ENCODE results near the gene IFIT1. TPM values are rescaled to one million over a fixed set of nuclear protein-coding genes. Genes with fewer than 3 reads are reported as not detected.

Gene IFIT1
- polyA plus RNA-seq, 1 donor from 2014 or later = not detected

DNA sequence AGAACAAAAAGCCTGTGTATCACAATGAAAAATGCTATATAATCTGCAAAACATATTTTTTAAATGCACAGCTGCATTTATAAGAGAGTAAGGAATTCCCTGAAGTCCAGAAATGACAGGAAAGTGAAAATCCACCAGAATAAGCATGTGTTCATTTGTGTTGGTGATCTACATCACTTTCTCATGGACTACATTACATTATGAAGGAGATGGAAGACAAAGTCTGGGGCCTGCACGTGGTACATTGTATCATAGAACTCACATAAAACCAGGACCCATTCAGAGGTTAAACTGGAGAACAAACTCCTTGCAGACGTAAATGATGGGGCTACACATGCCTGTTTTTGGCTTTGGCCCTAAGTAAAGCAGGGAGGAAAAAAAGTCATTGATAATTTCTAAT lies 48.3 kb upstream of the IFIT1 start:
- H3K36me3 ChIP-seq (ENCODE audit: insufficient read depth, low read length) = no peaks in the 10 kb centered on the region
- H3K9me2 ChIP-seq (ENCODE audit: insufficient read depth, low read length) = no peaks in the 10 kb centered on the region
- H3K4me2 ChIP-seq (ENCODE audit: low read length) = peak overlapping the region; percentile 71
- H3K27ac ChIP-seq (ENCODE audit: low read length) = no peak overlapping the region
- no peak overlapping the region for H3K9ac ChIP-seq (ENCODE audit: low read length)
- TF ChIP-seq MXI1 (conservative IDR thresholded peaks at IDR 0.05; ENCODE audit: poor library complexity, severe bottlenecking) (no peak), CTCF (IDR thresholded peaks at IDR 0.05; ENCODE audit: poor library complexity, severe bottlenecking) (no peak), REST (IDR thresholded peaks at IDR 0.05; ENCODE audit: borderline replicate concordance) (no peak), EZH2 (IDR thresholded peaks at IDR 0.05; ENCODE audit: borderline replicate concordance, insufficient read depth, low read length, poor library complexity, severe bottlenecking) (no peak), POLR2AphosphoS5 (IDR thresholded peaks at IDR 0.05) (no peak), SMC3 (conservative IDR thresholded peaks at IDR 0.05; ENCODE audit: poor library complexity) (no peak), RAD21 (conservative IDR thresholded peaks at IDR 0.05) (no peak), TAF1 (IDR thresholded peaks at IDR 0.05; ENCODE audit: low read depth) (no peak), EP300 (conservative IDR thresholded peaks at IDR 0.05; ENCODE audit: poor library complexity, severe bottlenecking) (no peak)
- peak overlapping the region; percentile 64 for H3K4me3 ChIP-seq (ENCODE audit: low read length)
- H3K27me3 ChIP-seq (ENCODE audit: insufficient read depth, low read depth, low read length) = no peaks in the 10 kb centered on the region
- no peaks in the 10 kb centered on the region for H4K20me1 ChIP-seq (ENCODE audit: insufficient read depth)
- H3F3A ChIP-seq (ENCODE audit: insufficient read depth, low read length, poor library complexity, severe bottlenecking) = peaks cover 3% of the 10 kb centered on the region
- H3K79me2 ChIP-seq (replicated peaks; ENCODE audit: insufficient read depth, low read length) = no peaks in the 10 kb centered on the region
- H2AFZ ChIP-seq (ENCODE audit: low read depth, low read length) = no peak overlapping the region
- no peaks in the 10 kb centered on the region for H3K9me3 ChIP-seq (ENCODE audit: low read length)

GRCh38 chr10:89345367-89346000 lies 46.9 kb upstream of the IFIT1 start:
- no peak overlapping the region for H3K27ac ChIP-seq (ENCODE audit: low read length)
- H3K4me3 ChIP-seq (ENCODE audit: low read length) = no peak overlapping the region
- H2AFZ ChIP-seq (ENCODE audit: low read depth, low read length) = no peak overlapping the region
- H3K4me2 ChIP-seq (ENCODE audit: low read length) = no peak overlapping the region
- no peaks in the 10 kb centered on the region for H3K27me3 ChIP-seq (ENCODE audit: insufficient read depth, low read depth, low read length)
- no peak for TF ChIP-seq POLR2AphosphoS5 (IDR thresholded peaks at IDR 0.05)
- no peak for TF ChIP-seq MXI1 (conservative IDR thresholded peaks at IDR 0.05; ENCODE audit: poor library complexity, severe bottlenecking)
- TF ChIP-seq REST (IDR thresholded peaks at IDR 0.05; ENCODE audit: borderline replicate concordance) = no peak
- no peak for TF ChIP-seq RAD21 (conservative IDR thresholded peaks at IDR 0.05)
- no peak for TF ChIP-seq SMC3 (conservative IDR thresholded peaks at IDR 0.05; ENCODE audit: poor library complexity)
- TF ChIP-seq TAF1 (IDR thresholded peaks at IDR 0.05; ENCODE audit: low read depth) = no peak
- TF ChIP-seq CTCF (IDR thresholded peaks at IDR 0.05; ENCODE audit: poor library complexity, severe bottlenecking) = no peak
- no peak for TF ChIP-seq EP300 (conservative IDR thresholded peaks at IDR 0.05; ENCODE audit: poor library complexity, severe bottlenecking)
- no peak for TF ChIP-seq EZH2 (IDR thresholded peaks at IDR 0.05; ENCODE audit: borderline replicate concordance, insufficient read depth, low read length, poor library complexity, severe bottlenecking)
- H3K9me3 ChIP-seq (ENCODE audit: low read length) = no peaks in the 10 kb centered on the region
- no peaks in the 10 kb centered on the region for H3K9me2 ChIP-seq (ENCODE audit: insufficient read depth, low read length)
- no peaks in the 10 kb centered on the region for H3K79me2 ChIP-seq (replicated peaks; ENCODE audit: insufficient read depth, low read length)
- H4K20me1 ChIP-seq (ENCODE audit: insufficient read depth) = no peaks in the 10 kb centered on the region
- H3K9ac ChIP-seq (ENCODE audit: low read length) = no peak overlapping the region
- no peaks in the 10 kb centered on the region for H3K36me3 ChIP-seq (ENCODE audit: insufficient read depth, low read length)
- peaks cover 3% of the 10 kb centered on the region for H3F3A ChIP-seq (ENCODE audit: insufficient read depth, low read length, poor library complexity, severe bottlenecking)

Measured in neural cell (in vitro differentiated cells).